Measurements from ENCODE around the gene CLASP1. TPM values are rescaled to one million over a fixed set of nuclear protein-coding genes. Genes with fewer than 3 reads are reported as not detected.

The CLASP1 gene
- total RNA-seq, 1 donor from 2014 or later, result 110 TPM

- Histone ChIP-seq H3F3A (ENCODE audit: low read depth) (no peaks in the 10 kb centered on the region), H3K27me3 (no peaks in the 10 kb centered on the region), H3K4me1 (no peaks in the 10 kb centered on the region), H4K20me1 (ENCODE audit: low read depth) (no peaks in the 10 kb centered on the region), H3K4me2 (no peak overlapping the region), H2AFZ (replicated peaks) (no peak overlapping the region), H3K79me2 (ENCODE audit: low read depth) (no peaks in the 10 kb centered on the region), H3K9me3 (ENCODE audit: low read depth) (no peaks in the 10 kb centered on the region), H3K36me3 (no peaks in the 10 kb centered on the region), H3K27ac (no peak overlapping the region), H3K4me3 (no peak overlapping the region), H3K9ac (no peak overlapping the region)
- H3K4me3 Mint-ChIP-seq, result no peak overlapping the region
- H3K27ac Mint-ChIP-seq, result no peak overlapping the region
- TF ChIP-seq EZH2 (IDR thresholded peaks at IDR 0.05), result no peak
- TF ChIP-seq EZH2phosphoT487 (IDR thresholded peaks at IDR 0.05), result no peak
- TF ChIP-seq CTCF (IDR thresholded peaks at IDR 0.05), result no peak
- no peaks in the 10 kb centered on the region for H3K27me3 Mint-ChIP-seq (ENCODE audit: insufficient read depth, low read depth)
- DNase-seq (ENCODE audit: low spot score), result no peak
- H3K9me3 Mint-ChIP-seq, result no peaks in the 10 kb centered on the region
- H3K36me3 Mint-ChIP-seq, result peaks cover 21% of the 10 kb centered on the region
- H3K4me1 Mint-ChIP-seq, result no peaks in the 10 kb centered on the region
Observed at GRCh38 chr2:121431214-121431613, 218.0 kb downstream of the CLASP1 start.

- Histone ChIP-seq H3K27ac (no peak overlapping the region), H3K27me3 (no peaks in the 10 kb centered on the region), H3K4me3 (no peak overlapping the region), H3K4me1 (no peaks in the 10 kb centered on the region), H3F3A (ENCODE audit: low read depth) (no peaks in the 10 kb centered on the region), H3K36me3 (no peaks in the 10 kb centered on the region), H4K20me1 (ENCODE audit: low read depth) (no peaks in the 10 kb centered on the region), H3K4me2 (no peak overlapping the region), H3K79me2 (ENCODE audit: low read depth) (no peaks in the 10 kb centered on the region), H3K9me3 (ENCODE audit: low read depth) (no peaks in the 10 kb centered on the region), H3K9ac (no peak overlapping the region), H2AFZ (replicated peaks) (no peak overlapping the region)
- no peaks in the 10 kb centered on the region for H3K4me1 Mint-ChIP-seq
- no peaks in the 10 kb centered on the region for H3K9me3 Mint-ChIP-seq
- H3K36me3 Mint-ChIP-seq, result peaks cover 21% of the 10 kb centered on the region
- no peak overlapping the region for H3K4me3 Mint-ChIP-seq
- TF ChIP-seq EZH2 (IDR thresholded peaks at IDR 0.05), result no peak
- TF ChIP-seq EZH2phosphoT487 (IDR thresholded peaks at IDR 0.05), result no peak
- TF ChIP-seq CTCF (IDR thresholded peaks at IDR 0.05), result no peak
- H3K27me3 Mint-ChIP-seq (ENCODE audit: insufficient read depth, low read depth), result no peaks in the 10 kb centered on the region
- H3K27ac Mint-ChIP-seq, result no peak overlapping the region
- DNase-seq (ENCODE audit: low spot score), result no peak
Observed at GRCh38 chr2:121429927-121430520, 219.2 kb downstream of the CLASP1 start.

GRCh38 chr2:121429119-121429903 is 220.0 kb downstream of the CLASP1 start:
- Histone ChIP-seq H3K79me2 (ENCODE audit: low read depth) (no peaks in the 10 kb centered on the region), H3K36me3 (no peaks in the 10 kb centered on the region), H3K4me3 (no peak overlapping the region), H3K9me3 (ENCODE audit: low read depth) (no peaks in the 10 kb centered on the region), H3K4me1 (no peaks in the 10 kb centered on the region), H3K27ac (no peak overlapping the region), H2AFZ (replicated peaks) (no peak overlapping the region), H3K9ac (no peak overlapping the region), H4K20me1 (ENCODE audit: low read depth) (no peaks in the 10 kb centered on the region), H3F3A (ENCODE audit: low read depth) (no peaks in the 10 kb centered on the region), H3K4me2 (no peak overlapping the region), H3K27me3 (no peaks in the 10 kb centered on the region)
- H3K4me3 Mint-ChIP-seq, result no peak overlapping the region
- peaks cover 21% of the 10 kb centered on the region for H3K36me3 Mint-ChIP-seq
- no peak for TF ChIP-seq CTCF (IDR thresholded peaks at IDR 0.05)
- no peak for TF ChIP-seq EZH2 (IDR thresholded peaks at IDR 0.05)
- TF ChIP-seq EZH2phosphoT487 (IDR thresholded peaks at IDR 0.05), result no peak
- no peak for DNase-seq (ENCODE audit: low spot score)
- no peaks in the 10 kb centered on the region for H3K4me1 Mint-ChIP-seq
- H3K9me3 Mint-ChIP-seq, result no peaks in the 10 kb centered on the region
- H3K27ac Mint-ChIP-seq, result no peak overlapping the region
- H3K27me3 Mint-ChIP-seq (ENCODE audit: insufficient read depth, low read depth), result no peaks in the 10 kb centered on the region
